IPS-11a (cell line): Measurements from ENCODE around the gene MEG3.

Source experiments
- H3K4me3 ChIP-seq: one replicate; pipeline ENCODE4 v1.5.1; 2013; ENCODE audit warnings: low read depth, low read length, control low read depth

MEG3 gene

DNA sequence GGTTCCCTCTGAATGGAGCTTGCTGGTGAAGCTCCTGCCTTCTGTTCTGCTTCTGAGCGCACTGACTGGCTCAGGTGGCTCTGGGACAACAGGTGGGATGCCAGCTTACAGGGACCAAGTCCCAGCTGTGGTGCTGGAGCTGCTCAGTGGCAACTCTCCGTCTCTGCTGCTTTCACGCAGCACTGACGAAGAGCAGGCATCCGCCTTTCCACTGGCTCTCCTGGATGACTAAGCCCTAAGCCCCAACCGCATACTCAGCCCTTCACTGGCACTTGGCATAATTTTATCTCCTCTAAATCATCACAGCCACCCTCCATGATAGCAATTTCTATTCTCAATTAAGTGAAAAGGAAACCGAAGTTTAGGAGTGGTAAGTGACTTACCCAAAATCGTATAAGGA lies 81.3 kb downstream of the MEG3 start:
- no peak overlapping the region for H3K4me3 ChIP-seq

DNA sequence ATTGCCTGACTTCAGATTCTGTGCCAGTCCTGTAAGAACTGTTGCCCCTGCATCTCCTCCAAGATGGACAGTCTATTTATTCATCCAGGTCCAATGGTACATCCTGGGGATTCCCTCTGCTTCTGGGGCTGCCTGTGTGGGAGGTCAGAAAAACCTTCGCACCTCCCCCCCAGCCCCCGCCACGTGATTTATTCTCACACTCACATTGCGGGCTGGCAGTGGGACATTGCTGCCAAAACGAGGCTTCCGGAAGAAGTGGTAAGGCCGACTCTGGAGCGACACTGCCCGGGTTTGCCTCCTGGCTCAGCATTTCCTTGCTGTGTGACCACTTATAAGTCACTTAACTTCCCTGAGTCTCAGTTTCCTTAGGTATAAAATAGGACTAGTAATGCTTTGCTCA lies 83.5 kb downstream of the MEG3 start:
- H3K4me3 ChIP-seq = no peak overlapping the region
